Kidney epithelial cell (primary cell): ENCODE measurements around the gene TECRL. TPM values are rescaled to one million over a fixed set of nuclear protein-coding genes. Genes with fewer than 3 reads are reported as not detected.

Source experiments
- DNase-seq: peaks from one replicate; pipeline ENCODE4 v3.0.0-alpha.2; 2010; ENCODE audit warnings: low read depth
- H3K27me3 ChIP-seq: 2 replicates; pipeline ENCODE4 v1.6.0; 2011; ENCODE audit warnings: low read length; ENCODE audit not compliant: control insufficient read depth, insufficient read depth
- H3K36me3 ChIP-seq: 2 replicates; pipeline ENCODE4 v1.5.1; 2011; ENCODE audit warnings: low read length; ENCODE audit not compliant: control insufficient read depth, insufficient read depth
- H3K4me3 ChIP-seq: 2 replicates; pipeline ENCODE4 v1.5.1; 2011; ENCODE audit warnings: low read depth, mild to moderate bottlenecking, control low read depth, low read length
- CTCF ChIP-seq: IDR thresholded peaks from 2 replicates; pipeline ENCODE4 v1.5.1; 2011; ENCODE audit warnings: mild to moderate bottlenecking, moderate library complexity, low read length, control low read depth, inconsistent platforms; ENCODE audit not compliant: insufficient read depth, poor library complexity, severe bottlenecking
- total RNA-seq: library from RNA; depleted of rRNA; stranded (reverse); fragments of >200 nt; gene quantifications from 2 replicates; pipeline ENCODE4 v1.2.3, GENCODE V29; 2015

TECRL gene
- total RNA-seq, 1 donor from 2014 or later, result not detected

- DNase-seq, result no peak
- TF ChIP-seq CTCF, result no peak
- Histone ChIP-seq H3K27me3 (no peaks in the 10 kb centered on the region), H3K4me3 (no peak overlapping the region), H3K36me3 (no peaks in the 10 kb centered on the region)
Measured at GRCh38 chr4:64402684-64403083, 6.6 kb downstream of the TECRL start.

- Histone ChIP-seq H3K36me3 (no peaks in the 10 kb centered on the region), H3K27me3 (no peaks in the 10 kb centered on the region), H3K4me3 (no peak overlapping the region)
- DNase-seq, result no peak
- no peak for TF ChIP-seq CTCF
Measured at GRCh38 chr4:64399313-64400109, 9.7 kb downstream of the TECRL start.

- Histone ChIP-seq H3K36me3 (no peaks in the 10 kb centered on the region), H3K4me3 (no peak overlapping the region), H3K27me3 (no peaks in the 10 kb centered on the region)
- TF ChIP-seq CTCF, result no peak
- DNase-seq, result no peak
Measured at GRCh38 chr4:64394469-64394868, 14.8 kb downstream of the TECRL start.

GRCh38 chr4:64388252-64388651 is 21.0 kb downstream of the TECRL start:
- Histone ChIP-seq H3K36me3 (no peaks in the 10 kb centered on the region), H3K4me3 (no peak overlapping the region), H3K27me3 (no peaks in the 10 kb centered on the region)
- no peak for TF ChIP-seq CTCF
- DNase-seq, result no peak

GRCh38 chr4:64385220-64385619 is 24.0 kb downstream of the TECRL start:
- H3K4me3 ChIP-seq, result no peak overlapping the region
- no peak for DNase-seq
- no peaks in the 10 kb centered on the region for H3K36me3 ChIP-seq
- TF ChIP-seq CTCF, result no peak
- no peaks in the 10 kb centered on the region for H3K27me3 ChIP-seq
